CD4-positive, alpha-beta T cell treated with Interleukin-1 beta for 1 hour (primary cell): ENCODE data around the gene NKAIN2.

Experiments used
- DNase-seq, 2 donors: peaks; one replicate each; pipeline ENCODE4 v3.0.0-alpha.2; 2020 to 2022

NKAIN2 gene

GRCh38 chr6:124867121-124867520, 1063.5 kb downstream of the NKAIN2 start:
- no peak for DNase-seq

GRCh38 chr6:124868481-124868880, 1064.8 kb downstream of the NKAIN2 start:
- DNase-seq: no peak

GRCh38 chr6:124869416-124869815, 1065.8 kb downstream of the NKAIN2 start:
- DNase-seq: no peak

GRCh38 chr6:124870611-124871459, 1067.2 kb downstream of the NKAIN2 start:
- DNase-seq: no peak

- no peak for DNase-seq
These were observed 1068.8 kb downstream of the NKAIN2 start for GRCh38 chr6:124872361-124873065.

GRCh38 chr6:124873066-124873410, 1069.4 kb downstream of the NKAIN2 start:
- no peak for DNase-seq
